ENCODE data around the gene MRPL34.
A peak's percentile ranks its signal among the peaks of the same experiment; 100 is the strongest.

The MRPL34 gene

GRCh38 chr19:17332677-17333581 lies 27.3 kb downstream of the MRPL34 start:
- no peak for DNase-seq
- in situ Hi-C loops (cut with HindIII; ENCODE audit: low pct_ligation_motif_present, low sequenced_read_pairs), result no loop called here
- peaks cover 4% of the 10 kb centered on the region for H3K36me3 ChIP-seq (replicated peaks)

GRCh38 chr19:17333611-17334413 lies 28.1 kb downstream of the MRPL34 start:
- H3K27ac ChIP-seq, result peak overlapping the region; percentile 50
- in situ Hi-C loops (cut with HindIII; ENCODE audit: low pct_ligation_motif_present, low sequenced_read_pairs), result no loop called here

More at GRCh38 chr19:17332677-17333581, 27.3 kb downstream of the MRPL34 start:
- TF ChIP-seq CTCF (IDR thresholded peaks at IDR 0.05; ENCODE audit: low read depth, low read length, missing control alignments), result no peak
- H3K27ac ChIP-seq, result no peak overlapping the region
- H3K27me3 ChIP-seq (replicated peaks), result no peaks in the 10 kb centered on the region
- no peak overlapping the region for H3K4me3 ChIP-seq (ENCODE audit: low read depth, low read length)

GRCh38 chr19:17334414-17335409 lies 29.0 kb downstream of the MRPL34 start, which contains the start of gene ANO8:
ANO8 (minus strand) TSS chr19:17334855; CDS start chr19:17334670, 185 bp downstream.
- in situ Hi-C loops (cut with HindIII; ENCODE audit: low pct_ligation_motif_present, low sequenced_read_pairs), result no loop called here

More at GRCh38 chr19:17333611-17334413, 28.1 kb downstream of the MRPL34 start:
- Histone ChIP-seq H3K36me3 (replicated peaks) (peaks cover 4% of the 10 kb centered on the region), H3K4me3 (ENCODE audit: low read depth, low read length) (peak overlapping the region; percentile 69), H3K27me3 (replicated peaks) (no peaks in the 10 kb centered on the region)
- DNase-seq, result peak; percentile 78
- TF ChIP-seq CTCF (IDR thresholded peaks at IDR 0.05; ENCODE audit: low read depth, low read length, missing control alignments), result no peak

GRCh38 chr19:17335575-17335974 lies 29.9 kb downstream of the MRPL34 start:
- in situ Hi-C loops (cut with HindIII; ENCODE audit: low pct_ligation_motif_present, low sequenced_read_pairs), result no loop called here
- no peak for TF ChIP-seq CTCF (IDR thresholded peaks at IDR 0.05; ENCODE audit: low read depth, low read length, missing control alignments)
- H3K27me3 ChIP-seq (replicated peaks), result no peaks in the 10 kb centered on the region
- DNase-seq, result no peak
- H3K36me3 ChIP-seq (replicated peaks), result peaks cover 4% of the 10 kb centered on the region
- H3K27ac ChIP-seq, result no peak overlapping the region
- H3K4me3 ChIP-seq (ENCODE audit: low read depth, low read length), result no peak overlapping the region

More at GRCh38 chr19:17334414-17335409, 29.0 kb downstream of the MRPL34 start, which contains the start of gene ANO8:
- Histone ChIP-seq H3K27me3 (replicated peaks) (no peaks in the 10 kb centered on the region), H3K27ac (peak within 1 kb of the TSS; percentile 50), H3K36me3 (replicated peaks) (peaks cover 4% of the 10 kb centered on the region), H3K4me3 (ENCODE audit: low read depth, low read length) (peak within 1 kb of the TSS; percentile 69)
- TF ChIP-seq CTCF (IDR thresholded peaks at IDR 0.05; ENCODE audit: low read depth, low read length, missing control alignments), result no peak
- peak; percentile 99 for DNase-seq

Measured in brain microvascular endothelial cell (primary cell).